NCI-H1092 treated with DMSO at 0.1 percent for 48 hours (cell line): ENCODE results near the gene EIF3F.

ENCODE experiments used
- DNase-seq: peaks from one replicate; lab custom pipeline; 2025; lab: John Stamatoyannopoulos, UW

The EIF3F gene

DNA sequence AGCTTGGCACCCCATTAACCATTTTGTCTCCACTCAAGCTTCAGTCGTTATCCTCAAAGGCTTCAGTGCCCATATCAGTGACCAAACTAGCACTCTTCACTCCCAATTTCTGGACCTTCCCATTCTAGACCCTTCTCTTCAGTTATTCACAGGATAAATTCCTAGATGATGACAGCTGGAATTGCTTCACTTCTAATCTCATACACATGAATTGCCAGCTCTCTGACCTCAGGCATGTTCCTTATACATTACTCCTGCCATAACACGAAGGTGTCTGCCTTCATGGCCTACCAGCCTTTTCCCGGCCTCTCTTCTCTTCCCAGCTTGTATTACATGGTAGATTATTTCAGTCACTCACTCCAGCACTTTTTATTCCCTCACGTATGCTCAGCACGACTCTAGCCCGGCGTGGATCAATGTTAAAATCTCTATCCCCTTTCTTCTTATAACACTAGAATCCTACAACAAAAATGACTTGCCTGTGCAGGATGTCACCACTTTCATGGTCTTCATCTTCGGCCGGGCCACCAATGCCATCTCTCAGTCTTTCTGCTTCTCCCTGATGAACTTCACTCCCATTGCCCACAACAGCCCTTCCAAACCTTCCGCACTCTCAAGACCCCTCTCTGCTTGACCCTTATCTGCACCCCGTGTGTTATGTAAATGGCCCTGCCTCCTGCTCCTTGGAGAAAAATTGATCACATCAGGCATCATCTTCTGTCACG lies 36.9 kb downstream of the EIF3F start:
- no peak for DNase-seq

DNA sequence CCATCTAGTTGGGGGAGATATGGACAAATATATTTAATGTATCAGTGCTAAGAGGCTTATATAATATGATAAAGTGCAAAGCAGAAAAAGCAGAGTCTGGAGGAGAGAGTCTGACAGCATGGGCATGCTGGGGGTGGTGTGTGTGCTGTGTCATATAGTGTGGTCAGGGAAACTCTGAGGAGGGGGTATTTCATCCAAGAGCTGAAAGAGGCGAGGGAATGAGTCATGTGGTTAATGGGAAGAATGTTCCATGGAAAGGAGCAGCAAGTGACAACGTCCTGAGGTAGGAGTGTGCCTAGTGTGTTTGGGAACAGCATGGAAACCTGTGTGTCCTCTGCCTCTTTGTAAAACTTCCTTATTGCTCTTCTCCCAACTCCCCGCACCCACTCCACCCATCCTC lies 38.0 kb downstream of the EIF3F start:
- DNase-seq: no peak

DNA sequence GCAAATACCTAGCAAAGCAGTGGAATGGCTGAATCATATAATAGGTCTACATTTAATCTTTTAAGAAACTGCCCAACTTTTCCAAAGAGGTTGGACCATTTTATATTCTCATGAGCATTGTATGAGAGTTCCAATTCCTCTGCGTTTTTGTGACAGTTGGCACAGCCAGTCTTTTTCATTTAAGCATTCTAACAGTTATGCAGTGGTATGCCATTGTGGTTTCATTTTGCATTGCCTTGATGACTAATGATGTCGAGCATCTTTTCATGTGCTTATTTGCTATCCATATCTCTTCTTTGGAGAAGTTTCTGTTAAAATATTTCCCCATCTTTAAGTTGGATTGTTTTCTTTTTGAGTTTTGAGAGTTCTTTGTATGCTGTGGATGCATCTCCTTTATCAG lies 38.7 kb downstream of the EIF3F start:
- DNase-seq: no peak

DNA sequence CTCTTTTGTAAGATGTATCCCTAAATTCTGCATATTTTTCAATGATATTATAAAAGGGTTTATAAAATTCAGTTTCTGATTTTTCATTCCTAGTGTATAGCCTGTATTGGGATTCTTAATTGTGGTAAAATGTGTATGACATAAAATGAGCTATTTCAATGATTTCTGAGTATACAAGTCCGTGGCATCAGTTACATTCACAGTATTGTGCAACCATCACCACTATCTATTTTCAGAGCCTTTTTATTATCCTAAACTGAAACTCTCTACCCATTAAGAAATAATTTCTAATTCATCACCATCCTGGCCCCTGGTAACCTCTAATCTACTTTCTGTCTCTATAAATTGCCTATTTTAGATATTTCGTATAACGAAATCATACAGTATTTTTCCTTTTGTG lies 39.8 kb downstream of the EIF3F start:
- no peak for DNase-seq

DNA sequence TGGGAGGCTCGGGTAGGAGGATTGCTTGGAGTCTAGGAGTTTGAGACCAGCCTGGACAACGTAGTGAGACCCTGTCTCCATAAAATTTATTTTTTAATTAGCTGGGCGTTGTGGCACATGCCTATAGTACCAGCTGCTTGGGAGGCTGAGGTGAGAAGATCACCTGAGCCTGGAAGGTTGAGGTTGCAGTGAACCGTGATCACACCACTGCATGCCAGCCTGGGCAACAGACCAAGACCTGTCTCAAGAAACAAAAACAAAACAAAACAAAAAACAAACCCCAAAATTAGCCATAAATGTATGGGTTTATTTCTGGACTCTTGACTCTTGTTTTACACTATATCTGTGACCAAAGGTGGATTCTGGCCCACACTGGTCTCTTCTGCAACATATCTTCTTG lies 41.6 kb downstream of the EIF3F start:
- DNase-seq: no peak

DNA sequence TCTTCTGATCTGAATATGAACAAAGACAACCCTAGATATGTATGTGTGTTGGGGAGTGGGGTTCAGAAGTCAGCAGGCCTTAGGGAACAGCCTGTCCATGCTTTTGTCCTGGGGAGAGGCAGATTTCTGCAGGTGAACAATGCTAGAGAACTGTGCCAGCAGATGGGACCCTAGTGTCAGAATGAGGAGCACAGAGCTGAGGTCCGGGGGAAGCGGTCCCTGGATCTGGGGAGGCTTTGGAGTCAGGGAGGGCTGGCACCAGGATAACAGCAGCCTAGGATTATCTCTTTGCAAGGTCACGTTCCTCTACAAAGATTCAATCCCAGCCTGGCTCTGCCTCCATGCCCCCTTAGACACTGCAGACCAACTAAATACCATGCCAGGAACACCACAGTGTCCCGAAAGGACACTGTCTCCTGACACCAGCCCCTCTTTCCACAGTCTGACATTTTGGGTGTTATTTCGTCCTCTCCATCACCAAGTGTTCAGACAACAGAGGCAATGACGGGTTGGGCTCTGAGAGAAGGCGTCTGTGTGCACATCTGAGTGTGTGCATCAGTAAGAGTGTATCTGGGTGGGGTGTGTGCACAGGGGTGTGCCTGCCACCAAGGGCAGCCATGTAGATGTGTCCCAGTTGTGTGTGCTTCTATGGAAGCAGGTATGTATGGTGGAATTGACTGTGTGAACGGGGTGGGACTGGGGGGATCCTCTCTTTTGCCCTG lies 43.5 kb downstream of the EIF3F start:
- DNase-seq: no peak

DNA sequence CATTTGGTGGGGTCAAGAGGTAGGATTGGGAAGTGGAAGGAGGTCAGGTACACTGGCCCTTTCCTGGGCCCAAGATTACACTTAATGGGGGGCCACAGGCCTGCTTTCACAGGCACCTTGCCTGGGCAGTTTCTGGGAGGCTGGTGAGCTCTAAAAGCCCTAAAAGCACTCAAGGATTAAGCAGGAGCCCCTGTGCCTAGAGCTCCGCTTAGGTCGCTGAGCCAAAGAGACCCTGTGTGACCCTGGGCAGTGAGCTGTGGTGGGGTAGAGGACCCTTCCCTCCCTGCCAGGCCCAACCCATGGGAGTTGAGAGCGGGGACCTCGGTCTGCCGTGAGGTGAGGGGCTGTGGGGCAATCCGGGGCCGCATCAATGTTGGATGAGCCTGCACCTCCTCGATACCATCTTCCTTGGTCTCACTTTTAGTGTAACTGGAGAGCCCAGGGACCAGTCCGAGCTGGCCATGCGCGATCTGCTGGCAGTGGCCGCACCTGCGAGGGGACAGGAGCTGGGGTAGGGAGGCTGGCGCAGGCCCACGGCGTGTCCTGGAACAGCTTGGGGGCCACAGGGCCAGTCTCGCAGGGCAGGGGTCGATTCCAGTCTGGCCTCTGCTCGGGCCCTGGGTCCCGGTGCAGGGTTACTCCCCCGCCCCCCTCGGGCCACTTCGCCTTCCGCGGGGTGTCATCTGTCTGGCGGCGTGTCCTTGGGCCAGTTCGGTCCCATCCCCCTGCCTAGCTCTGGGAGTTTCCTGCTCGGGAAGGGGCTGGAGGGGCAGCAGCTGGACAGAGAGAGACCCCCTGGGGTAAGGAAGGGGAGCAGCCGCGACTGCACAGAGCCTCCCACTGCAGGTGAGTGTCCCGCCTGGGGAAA lies 44.3 kb downstream of the EIF3F start:
- DNase-seq: no peak

DNA sequence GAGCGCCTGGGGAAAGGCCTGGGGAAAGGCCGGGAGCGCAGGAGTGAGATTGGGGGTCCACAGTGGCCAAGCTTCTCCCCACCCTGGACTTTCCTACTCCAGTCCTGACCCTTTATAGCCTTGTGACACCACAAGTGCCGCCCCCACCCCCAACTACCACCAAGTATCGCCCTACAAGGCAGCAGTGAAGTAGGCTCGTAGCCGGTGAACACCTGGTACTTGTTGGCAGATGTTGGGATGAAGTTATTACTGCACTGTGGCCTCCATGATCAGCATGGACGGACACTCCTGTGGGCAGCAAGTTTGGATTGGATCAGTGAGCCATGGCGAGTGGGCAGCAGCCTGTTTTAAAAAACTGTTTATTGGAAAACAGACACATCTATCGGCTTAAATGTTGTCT lies 45.0 kb downstream of the EIF3F start:
- DNase-seq: no peak

DNA sequence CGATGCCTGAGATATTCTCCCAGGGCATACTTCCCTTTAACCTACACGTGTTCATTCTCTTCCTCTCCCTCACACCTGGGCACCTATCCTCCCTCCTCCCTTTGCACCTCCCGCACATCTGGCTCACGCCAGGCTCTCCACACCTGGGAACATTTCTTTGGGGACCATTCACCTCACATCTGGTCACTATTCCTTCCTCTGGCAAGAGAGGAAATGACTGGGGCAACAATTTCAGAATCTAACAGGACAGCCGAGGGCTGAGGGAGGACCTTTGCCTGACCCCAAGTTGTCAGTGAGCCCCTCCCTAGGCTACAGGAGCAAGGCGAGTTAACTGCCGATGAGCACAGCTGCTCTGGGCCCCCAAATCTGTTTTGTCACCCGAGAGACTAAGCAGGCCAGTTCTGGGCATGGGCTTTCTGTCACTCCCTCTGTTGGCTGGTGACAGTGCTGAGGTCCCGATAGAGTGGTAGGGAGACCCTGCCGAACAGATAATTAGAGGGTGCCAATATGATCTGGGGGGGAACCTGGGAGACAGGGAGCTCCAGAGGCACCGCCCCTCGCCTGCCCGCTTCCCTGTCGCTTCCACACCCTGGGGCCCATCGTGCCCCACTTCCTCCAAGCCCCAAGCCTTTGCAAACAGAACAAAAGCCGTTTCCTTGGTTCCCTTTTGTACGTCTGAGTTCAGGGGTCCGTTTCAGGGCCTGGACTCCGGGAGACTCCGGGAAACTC lies 45.6 kb downstream of the EIF3F start:
- no peak for DNase-seq

DNA sequence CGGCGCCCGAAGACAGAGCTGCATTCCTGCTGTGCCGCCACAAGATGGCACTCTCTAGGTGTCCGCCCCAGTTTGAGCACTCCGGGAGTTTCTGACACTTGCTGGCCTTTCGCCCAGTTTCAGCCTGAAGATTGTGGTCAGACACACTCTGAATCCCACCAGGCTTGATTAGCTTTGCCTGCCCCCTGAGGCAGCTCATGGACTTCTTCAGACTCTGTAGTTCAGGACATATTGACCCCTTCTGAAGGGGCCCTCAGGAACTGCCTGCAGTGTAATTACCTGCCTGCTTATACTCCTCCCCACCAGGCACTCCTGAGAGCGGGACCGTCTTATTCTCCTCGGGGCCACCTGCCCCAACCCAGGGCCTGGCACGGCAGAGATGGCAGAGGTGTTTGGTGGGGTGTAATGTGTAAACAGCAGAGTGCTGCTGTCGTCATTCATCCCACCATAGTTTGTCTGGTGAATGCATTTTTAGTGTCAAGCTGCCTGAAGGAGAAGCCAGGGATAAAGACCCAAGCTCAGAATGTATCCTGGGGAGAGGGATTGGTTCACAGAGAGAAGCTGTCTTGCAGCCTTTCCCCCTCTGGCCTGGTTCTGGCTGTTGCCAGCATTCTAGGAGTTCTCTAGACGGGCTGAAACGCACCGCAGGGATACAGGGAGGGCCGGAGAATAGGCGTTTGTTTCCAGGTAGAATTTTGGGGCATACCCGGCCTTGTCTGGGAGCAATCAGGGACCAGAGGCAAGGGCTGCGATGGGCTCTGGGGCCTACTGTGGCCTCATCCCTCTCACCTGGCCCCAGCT lies 46.4 kb downstream of the EIF3F start:
- DNase-seq: peak; percentile 56

DNA sequence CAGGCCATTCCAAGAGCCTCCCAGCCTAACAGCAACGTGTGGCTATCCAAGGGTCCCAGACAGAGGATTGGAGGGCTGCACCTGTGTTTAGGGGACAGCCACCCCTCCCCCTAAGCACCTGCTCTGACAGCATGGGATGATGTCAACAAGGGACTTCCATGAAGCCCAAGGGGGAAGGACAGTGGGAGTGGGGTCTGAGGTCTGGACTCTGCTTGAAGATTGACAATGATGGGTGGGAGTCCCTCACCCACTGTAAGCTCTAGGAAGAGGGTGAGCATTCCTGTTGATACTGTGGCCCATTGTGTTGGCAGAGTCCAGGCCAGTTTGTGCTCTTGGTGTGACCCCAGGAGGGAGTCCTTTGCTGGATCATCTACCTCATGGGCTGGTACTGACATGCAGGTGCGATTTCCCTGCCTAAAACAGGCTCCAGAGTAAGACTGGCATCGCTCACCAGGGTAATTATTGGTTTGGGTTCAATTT lies 47.0 kb downstream of the EIF3F start:
- DNase-seq: no peak

DNA sequence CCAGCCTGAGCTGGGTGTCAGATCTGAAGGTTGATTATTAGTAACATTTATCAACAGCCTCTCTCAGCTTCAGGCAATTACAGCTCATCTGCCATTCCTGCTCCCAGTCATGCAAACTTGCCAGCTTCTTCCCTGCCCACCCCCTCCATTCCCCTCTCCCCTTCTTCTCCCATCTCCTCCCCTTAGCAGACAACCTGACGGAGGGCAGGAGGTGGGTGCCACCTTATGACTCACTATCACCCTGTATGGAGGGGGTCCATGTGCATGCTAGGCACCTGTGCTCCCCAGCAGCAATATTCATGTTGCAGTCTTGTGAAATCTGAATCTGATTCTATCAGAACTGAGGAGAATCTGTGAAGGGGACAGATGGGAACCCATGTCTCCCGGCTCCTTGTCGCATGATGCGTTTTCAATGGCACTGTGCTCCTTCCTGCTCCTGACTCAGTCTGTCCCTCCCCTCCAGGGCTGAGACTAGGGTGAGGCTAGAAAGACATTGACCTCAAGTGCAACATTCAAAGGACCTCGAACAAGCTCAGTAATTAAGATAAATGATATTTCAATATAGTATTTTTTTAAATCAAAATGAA lies 47.6 kb downstream of the EIF3F start:
- no peak for DNase-seq

DNA sequence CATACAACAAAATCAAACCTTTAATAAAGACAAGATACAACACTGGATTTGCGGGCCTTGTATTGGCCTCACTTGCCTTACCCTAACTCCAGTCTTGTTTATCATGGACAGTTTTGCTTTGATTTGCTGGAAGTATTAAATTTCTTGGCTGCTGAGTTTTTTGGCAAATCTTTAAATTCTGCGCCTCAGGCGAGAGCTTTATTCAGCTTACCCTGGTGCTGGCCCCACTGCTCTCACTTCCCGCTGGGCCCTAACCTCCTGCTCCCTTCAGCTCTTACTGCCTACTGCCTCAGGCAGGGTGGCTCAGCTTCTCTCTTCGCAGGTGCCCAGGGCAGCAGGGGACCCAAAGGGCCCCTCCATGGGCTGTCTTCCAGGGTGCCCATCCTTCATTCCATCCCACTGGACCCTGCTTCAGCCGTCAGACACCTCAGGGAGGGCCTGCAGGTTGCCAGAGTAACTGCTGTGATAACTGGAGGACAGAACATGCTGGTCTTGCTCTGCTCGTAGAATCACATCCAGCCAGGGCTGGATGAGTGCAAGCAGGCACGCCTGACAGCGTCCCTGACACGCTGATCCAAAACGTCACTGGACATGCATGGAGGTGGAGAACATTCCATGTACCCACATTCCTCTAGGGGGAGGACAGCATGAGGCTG lies 48.2 kb downstream of the EIF3F start:
- no peak for DNase-seq

DNA sequence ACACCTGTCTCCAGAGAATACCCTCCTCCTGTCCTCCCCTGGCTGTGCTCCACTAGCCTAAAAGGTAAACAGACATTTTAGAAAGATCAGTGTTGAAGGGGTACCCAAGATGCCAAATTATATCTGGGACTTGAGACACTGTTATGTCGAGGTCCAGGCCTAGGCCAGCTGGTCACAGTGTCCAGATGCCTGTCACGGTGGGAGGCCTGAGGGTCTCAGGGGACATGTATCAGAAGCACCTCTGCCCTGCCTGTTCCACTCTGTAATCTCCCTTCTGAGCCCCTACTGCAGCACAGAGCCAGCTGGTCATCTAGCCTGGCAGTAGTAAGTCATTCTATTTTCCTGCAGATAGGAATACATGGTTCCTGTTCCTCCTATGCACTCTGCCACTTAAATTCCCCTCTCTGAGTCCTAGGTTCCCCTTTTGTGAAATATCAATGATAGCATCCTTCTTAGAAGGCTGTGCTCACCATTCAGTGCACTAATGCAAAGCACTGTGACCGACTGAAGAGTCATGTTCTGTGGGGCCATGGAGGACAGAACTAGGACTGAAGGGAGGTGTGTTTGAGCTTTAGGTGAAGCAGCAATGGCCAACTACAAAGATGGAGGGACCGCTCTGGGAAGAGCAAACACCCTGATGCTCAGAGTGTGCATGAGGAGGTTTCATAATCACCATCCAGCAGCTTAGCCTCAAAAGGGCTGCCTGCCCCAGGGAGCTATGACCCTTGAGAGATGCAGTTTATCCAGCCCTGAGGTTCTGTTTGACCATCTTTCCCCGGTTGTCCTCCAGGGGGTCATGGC lies 49.1 kb downstream of the EIF3F start:
- DNase-seq: no peak

DNA sequence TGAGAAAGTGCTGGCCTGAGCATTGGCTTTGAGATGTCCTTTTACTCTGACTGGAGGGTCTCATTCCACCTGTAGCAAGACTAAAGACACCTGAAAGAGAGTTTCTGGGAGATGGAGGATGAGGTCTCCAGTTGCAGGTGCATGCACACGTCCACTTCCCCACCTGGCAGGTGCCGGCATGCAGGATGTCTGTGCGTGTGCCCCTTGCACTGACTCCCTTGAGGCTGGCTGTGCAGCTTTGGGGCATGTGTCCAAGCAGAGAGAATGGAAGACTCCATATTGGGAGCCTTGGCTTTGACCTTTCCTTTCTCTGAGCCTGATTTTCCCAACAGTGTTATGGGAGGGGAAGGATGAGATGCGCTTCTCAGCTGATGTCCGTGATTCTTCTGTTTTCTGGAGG lies 49.8 kb downstream of the EIF3F start:
- no peak for DNase-seq

DNA sequence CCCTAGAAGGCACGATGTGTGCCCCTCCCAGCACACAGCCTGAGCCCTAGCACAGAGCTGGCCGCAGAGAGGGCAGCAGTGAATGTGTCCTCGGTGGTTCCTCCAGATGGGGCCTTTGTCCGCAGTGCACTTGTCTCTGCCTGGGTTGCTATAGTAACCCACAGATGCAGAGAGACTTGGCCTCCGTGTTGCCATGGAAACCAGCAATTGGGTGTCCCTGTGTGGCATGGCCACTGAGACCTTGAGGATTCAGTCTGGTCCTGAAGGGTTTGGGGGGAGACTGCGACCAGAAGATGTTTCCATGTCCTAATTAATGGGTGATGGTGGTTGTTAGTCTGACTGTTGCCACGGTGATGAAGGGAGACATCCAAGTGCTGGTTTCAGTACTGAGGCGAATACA lies 51.3 kb downstream of the EIF3F start:
- DNase-seq: peak; percentile 16

DNA sequence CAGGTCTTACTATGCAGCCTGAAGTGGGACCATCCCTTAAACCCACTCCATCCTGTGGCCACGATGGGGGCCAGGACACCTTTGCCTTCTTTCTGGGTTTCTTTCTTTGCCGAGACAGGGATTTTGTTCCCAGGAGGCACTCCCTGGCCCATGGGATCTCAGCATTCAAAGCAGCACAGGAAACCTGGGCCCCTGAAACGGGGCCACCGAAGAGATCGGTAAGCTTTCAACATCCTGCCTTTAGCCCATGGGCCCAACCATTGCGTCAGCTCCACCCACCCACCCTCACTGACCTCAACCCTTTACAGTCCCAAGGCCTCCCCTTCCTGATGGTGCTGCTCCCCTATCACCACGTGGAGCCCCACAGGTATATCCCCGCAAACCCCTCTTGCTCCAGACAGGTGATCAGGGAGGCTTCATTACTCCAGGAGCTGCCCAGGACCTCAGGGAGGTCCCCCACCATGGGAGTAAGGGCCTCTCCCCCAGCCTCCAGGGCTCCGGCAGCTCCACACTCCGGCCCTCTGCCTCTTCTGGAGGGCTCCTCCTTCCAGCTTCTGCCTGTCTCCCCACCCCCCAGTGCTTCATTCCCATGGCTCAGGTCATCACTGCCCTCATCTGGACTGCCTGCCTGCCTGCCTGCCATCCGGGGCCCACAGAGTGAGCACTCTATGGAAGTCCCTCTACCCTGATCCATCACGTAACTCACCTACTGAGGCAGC lies 51.8 kb downstream of the EIF3F start:
- DNase-seq: no peak

DNA sequence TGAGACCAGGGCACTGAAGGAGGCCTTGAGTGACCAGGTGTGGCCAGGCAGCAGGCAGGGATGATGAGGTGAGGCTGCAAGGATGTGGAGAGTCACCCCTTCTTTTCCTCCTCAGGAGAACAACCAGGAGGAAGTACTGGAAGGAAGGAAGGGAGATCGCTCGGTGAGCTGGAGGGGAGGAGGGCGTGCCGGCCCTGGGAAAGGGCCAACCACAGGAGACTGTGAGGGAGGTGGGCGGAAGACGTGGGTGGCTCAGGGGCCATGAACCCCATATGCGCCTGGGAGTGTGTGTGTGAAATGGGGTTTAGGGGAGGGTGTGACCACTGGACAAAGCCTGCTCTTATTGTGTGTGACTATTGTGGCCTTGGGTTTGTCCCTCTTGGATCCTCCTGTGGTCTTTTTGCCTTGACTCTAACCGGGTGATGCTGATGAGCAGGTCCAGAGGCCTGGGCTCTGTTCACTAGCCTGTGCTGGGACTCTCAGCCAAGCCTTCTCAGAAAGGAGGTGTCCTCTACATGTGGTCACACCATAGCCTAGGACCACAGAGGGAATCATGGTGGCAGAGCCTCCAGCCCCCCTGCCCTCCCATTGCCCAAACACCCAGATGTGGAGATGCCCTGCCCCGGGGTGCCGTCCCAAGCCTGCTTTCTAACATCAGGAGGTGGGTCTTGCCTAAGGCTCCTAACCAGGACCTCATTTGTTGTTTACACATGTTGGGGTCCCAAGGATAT lies 52.6 kb downstream of the EIF3F start:
- no peak for DNase-seq
